Activated CD8-positive, alpha-beta memory T cell treated with anti-CD3 and anti-CD28 coated beads, Interleukin-2, amount 50 U/mL, for 24 hours (primary cell): Measurements from ENCODE around the gene DDX20.

Experiments
- DNase-seq: peaks from one replicate; pipeline ENCODE4 v3.0.0-alpha.2; 2020; ENCODE audit errors: extremely low read depth

DDX20 gene

DNA sequence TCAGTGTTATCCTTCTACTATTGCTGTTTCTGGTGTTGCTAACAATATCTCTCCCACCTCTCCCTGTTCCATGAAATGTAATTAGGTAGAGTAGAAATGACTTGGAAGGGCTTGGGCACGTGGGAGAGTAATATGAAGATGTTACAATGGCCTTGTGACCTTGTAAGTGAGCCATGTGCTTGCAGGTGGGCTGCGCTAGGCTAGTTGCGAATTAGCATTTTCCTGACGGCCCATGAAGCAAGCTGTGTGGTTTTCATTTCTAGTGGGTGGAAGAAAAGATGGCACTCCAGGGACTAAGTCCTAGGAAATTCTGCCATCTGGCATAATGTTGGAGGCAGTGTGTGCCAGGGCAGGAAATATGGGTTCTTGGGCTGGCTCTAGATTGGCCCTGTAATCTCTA, 7.8 kb upstream of the DDX20 start:
- no peak for DNase-seq

DNA sequence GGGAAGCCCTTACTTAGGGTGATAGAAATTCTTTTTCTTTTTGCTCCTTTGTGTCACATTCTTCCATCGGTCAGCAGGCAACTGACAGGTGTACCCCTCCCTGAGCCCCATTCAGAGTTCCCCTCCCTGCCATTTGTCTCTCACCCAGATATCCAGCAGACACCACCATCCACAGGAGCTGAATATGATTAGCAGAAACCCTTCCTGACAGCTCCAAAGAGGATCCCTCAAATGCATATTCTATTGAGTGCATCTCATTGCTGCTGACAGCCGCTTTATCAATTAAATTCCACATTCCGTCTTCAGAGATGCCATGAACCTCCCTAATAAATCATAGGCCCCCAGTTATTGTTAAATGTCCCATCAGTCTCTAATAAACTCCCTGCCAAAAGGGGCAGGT, 6.1 kb upstream of the DDX20 start:
- no peak for DNase-seq

DNA sequence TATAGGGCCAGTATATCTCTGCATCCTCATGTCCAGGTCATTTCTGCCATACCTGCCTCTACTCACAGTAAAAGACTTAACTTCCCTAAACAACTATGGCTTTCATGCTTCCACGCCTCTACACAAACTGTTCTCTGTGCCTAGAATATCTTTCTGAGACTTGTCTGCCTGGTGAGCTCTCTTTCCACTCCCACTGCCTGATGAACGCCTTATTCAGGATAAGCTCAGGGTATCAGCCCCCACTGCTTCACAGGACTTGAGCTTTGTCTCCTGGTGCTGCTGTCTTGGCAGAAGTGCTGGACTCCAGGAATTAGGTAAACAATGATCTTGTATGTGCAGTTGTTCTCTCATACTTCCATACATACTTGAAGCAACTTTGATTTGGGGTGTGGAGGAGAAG, 4.8 kb upstream of the DDX20 start:
- DNase-seq, result no peak

DNA sequence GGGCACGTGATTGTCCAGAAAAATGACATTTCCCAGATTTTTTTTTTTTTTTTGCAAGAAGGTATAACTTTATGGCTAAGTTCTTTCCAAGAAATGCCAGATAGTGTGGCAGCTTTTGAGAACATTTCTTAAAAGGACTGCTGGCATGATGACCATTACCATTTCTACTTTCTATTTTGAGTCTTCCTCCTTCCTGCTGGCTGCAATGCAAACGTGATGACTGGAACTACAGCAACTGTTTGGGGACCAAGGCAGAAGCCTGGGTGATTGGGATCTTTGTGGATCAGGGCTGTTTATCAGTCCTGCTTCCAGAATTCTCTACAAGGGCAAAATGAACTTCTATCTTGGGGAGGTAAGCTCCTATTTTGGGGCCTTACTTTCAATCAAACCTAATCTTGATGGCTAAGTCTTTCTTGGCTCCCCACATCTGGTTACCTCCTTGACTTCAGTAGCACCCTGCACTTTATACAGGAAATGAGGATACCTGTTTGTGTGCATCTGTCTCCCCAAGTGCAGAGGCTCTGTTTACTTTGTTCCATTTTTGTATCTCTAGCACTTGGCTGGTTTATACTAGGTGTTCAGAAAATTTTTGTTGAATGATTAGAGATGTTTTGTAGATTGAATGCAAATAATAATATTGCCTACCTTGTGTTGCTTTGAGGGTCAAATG, 3.7 kb upstream of the DDX20 start:
- DNase-seq, result no peak

DNA sequence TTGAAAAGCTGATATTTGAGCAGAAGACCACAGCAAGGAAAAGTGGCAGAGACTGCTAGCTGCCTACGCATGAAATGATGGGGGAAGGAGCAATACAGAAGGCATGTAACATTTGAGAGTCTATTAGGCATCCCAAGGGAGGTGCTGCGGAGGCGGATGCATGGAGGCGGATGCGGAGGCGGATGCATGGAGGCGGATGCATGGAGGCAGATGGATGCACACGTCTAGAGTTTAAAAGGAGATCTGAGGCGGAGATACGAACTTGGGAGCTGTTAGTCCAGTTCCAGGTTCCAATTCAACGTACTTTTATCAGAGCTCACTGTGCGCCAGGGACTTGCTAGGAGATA, 744 bp upstream of the DDX20 start:
- no peak for DNase-seq

DNA sequence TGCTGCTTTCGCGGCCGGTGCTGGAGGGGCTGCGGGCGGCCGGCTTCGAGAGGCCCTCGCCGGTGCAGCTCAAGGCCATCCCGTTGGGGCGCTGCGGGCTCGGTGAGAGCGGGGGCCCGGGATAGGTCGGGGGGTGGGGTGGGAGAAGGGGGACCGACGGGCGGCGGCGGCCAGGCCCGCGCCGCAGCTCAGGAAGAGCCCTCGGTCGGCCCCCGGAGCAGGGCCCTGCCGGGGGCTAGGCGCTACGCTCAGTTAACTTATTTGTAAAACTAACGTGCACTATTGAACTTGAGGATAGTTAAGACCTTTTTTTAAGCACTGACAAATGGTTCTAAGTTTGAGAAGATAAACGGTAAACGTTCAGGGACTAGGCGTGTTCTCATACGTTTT, 418 bp downstream of the DDX20 start:
- DNase-seq, result no peak

DNA sequence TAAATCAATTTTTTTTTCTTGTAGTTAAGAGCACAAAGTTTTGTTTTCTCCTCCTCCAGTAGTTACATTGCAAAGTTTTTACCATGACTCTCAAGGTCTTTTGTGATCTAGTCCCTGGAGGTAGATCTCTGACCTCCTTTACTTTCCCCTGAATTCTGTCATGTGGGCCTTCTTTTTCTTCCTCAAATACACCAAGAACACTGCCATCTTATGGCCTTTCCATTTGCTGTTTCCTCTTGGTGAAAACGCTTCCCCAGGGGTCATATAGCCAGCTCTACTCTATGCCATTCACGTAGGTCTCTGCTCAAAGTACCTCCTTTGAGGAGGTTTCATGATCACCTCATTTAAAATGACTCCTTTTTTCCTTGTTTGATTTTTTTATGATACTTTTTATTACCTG, 2.7 kb downstream of the DDX20 start:
- no peak for DNase-seq

DNA sequence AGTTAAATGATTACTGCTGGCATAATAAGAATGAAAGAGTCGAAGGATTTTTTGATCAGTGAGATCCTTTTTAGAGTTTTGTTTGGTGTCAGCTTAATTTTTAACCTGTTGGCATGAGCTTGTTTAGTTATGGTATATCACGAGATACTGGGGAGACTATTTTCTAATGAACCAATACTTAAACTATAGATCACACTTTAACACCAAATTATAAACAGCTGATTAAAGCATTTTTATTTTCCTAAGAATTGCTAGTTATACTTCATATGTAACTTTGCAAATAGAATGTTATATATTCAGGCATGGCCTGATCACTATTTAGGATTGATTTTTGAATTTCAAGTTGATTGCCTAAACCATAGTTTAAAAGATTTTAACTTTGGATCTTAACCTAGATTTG, 6.0 kb downstream of the DDX20 start:
- no peak for DNase-seq

DNA sequence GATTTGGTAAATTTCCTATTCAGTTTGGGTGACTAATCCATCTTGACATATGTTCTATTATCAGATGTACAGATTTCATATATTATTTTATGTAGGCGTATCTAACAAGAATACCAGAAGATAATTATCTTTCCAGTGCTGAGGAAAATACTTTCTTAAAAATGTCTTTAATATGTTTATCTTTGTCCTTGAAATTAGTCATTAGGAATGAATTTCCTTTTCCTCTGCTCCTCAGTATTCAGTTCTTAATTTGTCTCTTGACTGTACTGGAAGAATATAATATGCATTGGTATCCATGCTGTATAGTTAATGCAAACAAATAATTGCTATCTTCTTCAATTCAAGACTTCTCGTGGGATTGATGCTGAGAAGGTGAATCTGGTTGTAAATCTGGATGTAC, 6.6 kb downstream of the DDX20 start:
- no peak for DNase-seq

DNA sequence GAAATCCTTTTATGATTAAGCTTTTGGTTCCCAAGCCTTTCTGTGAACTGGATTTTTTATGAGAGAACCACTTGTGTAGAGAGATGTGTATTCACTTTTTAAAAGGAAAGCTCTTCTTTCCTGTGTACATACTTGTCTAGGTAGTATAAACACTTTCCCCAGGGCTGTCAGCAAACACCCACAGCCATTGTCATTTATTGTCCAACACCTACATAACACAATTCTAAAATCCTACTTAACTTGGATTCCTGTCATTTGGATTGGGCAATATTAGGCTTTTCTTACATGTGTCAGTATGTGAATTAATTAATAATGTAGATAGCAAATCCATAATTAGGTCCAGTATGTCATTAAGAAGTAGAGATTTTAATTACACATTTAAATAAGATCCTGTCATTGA, 12.3 kb downstream of the DDX20 start:
- DNase-seq, result no peak

DNA sequence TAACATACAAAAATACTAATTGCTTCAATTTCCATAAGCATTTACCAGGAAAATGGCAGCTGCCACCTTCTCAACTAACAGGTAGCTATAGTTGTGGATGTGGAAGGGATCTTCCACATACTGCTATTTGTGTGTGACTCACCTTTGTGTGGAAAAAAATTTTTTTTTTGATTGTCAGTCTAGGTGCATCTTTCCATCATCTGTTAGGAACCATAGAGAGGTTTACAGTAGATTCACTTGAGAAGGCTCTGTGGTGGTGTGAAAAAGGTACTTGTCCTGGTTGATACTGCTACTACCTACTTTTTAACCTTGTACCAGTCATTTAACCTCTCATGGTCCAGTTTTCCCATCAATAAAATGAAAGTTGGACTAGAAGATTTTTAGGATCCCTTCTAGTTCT, 12.9 kb downstream of the DDX20 start:
- no peak for DNase-seq

DNA sequence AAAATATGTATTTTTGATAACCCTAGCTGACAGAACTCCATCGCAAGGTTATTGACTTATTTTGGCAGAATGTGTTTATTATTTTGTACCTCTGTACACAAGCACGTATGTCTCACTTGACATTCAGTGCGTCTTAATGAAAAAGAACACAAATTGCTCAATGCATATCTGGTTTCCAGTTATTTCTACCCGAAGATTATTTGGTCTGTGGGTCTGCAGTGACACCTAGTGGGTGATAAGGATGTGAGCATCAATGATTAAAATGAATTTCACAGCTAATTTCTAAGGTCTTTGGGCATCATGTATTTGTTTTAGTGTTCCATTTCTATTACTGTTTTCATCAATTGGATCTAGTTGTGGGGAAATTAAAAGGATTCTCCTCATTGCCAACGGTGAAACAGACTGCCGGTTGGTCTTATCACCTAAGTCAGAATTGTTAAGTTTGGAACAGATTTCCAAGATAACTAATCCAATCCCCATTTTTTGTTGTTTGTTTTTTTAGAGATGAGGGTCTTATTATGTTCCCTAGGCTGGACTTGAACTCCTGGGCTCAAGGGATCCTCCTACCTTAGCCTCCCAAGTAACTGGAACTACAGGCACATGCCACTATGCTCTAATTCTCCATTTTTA, 13.9 kb downstream of the DDX20 start:
- DNase-seq, result no peak

DNA sequence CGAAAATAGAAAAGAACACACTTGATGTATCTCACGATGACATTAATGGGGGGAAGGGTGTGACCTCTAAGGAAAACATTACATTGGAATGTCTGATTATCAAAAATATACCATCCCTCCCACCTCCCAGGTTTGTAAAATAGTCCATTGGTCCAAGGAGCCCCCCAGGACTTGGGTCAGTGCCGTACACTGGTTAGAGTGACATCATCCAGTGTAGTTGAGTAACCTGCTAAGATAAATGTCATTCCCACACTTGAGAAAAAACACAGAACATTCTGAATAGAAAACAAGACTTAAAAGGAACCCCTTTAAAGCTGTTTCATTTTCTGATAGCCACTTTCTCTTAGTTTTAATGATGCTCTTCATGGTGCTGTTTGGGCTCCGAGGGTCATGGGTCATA, 15.2 kb downstream of the DDX20 start:
- no peak for DNase-seq

DNA sequence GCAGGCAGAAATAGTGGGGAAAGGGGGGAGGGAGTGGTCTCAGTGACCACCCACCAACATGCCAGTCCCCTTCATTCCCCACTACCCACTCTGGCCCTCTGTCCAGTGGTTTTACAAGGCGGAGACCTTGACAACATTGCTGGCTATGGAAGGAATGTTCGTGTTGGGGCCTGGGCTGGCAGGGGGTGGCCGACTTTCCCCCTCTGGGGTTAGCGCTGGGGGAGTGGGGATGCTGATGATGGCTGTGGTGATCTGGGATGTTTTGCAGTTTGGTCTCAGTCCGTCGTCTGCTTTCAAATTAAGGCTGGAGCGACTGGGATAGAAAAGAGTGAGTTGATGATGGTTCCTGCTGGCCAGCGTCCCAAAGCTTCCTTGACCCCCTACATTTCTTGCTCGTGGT, 20.3 kb downstream of the DDX20 start:
- DNase-seq, result no peak

DNA sequence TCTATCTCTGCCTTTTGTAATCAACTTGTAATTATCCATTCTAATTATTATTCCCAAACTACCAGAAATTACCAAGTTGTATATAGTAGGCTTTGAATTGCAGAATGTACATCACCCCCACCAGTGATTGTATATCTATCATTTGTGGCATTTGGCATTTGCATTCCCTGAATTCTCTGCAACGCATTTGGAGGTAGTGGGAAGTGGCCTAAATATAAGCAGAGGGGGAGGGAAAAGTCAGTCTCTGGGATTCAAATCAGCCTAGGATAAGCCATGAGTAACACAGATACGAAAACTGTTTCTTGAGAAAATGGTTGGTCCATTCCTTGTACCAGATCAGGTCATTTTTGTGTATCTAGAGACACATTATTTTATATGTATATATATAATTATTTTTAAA, 20.7 kb downstream of the DDX20 start:
- DNase-seq, result no peak

DNA sequence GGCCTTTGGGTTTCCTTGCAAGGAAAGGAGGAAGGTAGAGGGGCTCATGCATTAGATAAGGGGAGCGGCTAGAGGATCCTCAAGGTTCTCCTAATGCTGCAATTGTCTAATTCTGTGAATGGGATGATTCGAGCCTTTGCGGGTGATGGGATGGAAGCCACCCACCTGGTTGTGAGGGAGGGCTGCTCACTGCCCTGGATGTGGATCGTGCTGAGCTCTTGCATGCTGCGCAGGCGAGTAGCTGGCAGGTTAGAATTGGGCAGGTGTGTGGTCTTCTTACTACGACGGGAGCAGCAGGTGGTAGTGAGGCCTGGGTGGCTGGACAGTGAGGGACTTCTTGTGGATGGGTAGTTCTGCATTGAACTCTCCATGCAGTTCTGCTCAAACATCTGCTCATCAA, 21.2 kb downstream of the DDX20 start:
- DNase-seq, result no peak

DNA sequence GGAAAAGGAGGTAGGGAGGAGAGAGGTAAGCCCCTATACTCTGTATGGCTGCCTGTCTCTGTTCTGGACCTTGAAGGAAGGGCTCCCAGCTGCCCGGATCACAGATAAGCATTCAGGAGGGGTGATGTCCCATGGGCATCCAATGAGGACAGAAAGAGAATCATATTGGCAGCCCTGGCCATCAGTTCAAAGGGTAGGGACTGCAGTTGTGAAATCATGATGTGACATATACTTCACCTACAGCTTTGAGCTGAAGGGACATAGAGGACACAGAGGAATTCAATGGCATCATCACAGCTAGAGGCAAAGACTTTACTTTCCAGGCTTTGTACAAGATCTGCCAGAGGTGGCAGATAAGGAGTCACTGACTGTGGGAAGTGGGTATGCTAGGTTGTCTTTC, 21.6 kb downstream of the DDX20 start:
- no peak for DNase-seq

DNA sequence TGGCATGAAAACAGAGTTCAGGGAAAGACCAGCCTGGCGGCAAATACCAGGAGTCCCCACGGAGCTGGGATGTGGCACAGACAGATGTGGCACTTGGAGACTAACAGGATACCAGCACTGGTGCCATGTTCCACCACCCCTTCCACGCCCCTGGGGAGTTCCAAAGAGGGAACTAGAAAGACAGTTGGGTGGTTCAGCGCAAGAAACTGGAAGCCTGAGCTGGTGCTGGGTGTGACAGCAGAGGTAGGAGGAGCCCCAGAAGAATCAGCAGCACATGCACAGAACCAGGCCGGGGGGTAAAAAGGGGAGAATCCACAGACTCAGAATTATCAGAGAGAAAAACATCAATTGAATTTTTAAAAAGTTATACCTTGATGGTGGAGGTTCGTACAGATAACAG, 22.4 kb downstream of the DDX20 start:
- no peak for DNase-seq

DNA sequence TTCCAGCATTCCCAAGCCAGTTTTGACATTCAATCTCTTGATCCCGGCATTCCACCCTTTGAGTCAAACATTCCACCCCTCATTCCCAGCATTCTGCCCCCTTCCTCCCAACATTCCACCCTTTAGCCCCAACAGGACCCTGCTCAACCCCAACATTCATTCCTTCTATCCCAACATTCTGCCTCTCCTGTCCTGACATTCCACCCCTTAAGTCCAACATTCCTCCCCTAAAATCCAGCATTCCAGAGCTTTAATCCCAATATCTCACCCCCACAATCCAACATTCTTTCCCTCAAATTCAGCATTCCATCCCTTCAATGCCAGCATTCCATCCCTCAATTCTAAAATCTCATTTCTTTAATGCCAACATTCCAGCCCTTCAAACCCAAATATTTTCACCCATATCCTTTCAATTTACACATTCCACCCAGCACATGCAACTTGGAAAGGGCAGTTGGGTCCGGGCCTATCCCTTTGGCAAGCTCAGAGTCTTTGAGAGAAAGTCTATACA, 22.9 kb downstream of the DDX20 start:
- no peak for DNase-seq

DNA sequence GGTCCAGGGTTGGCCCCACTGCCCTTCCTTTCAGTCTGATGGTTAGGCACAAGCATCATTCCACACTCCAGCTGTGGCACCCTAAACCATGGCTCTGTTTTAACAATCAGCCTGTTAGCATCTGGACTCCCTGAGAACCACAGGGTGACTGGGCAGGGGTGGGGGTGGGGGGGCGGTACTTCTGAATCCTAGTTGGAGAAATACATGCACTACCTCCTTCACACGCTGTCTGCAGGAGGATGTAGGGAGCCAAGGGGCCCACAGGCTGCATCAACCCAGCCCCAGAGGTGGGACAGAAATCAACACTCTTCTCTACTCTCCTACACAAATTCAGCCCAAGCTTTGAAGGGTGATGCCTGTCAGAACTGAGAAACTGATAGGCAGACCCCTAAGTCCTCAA, 23.8 kb downstream of the DDX20 start:
- no peak for DNase-seq

DNA sequence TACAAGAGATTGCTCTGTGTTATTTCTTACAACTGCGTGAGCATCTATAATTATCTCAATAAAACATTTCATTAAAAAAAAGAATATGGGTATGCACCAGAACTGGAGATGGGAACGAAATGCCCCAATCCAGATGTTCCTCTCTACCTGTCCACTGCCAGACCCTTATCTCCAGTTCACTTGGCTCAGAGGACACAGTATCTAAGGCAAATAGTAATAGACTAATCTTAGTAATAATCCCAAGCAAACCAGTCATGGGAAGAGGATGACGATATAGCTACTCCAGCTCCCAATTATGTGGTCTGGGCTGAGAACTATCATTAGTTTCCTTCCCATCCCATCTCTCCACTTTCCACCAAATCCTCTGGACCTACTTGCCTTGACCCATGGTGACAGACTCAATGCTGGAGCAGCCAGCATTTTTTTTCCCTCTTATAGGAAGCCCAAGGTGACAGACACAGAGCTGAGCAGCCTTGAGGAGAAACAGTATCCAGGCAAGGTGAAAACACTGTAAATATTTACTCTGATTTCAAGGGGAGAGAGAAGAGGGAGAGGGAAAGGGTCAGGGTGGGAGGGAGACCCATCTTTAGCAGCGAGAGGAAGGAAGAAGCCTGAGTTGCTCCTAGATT, 28.7 kb downstream of the DDX20 start:
- no peak for DNase-seq

DNA sequence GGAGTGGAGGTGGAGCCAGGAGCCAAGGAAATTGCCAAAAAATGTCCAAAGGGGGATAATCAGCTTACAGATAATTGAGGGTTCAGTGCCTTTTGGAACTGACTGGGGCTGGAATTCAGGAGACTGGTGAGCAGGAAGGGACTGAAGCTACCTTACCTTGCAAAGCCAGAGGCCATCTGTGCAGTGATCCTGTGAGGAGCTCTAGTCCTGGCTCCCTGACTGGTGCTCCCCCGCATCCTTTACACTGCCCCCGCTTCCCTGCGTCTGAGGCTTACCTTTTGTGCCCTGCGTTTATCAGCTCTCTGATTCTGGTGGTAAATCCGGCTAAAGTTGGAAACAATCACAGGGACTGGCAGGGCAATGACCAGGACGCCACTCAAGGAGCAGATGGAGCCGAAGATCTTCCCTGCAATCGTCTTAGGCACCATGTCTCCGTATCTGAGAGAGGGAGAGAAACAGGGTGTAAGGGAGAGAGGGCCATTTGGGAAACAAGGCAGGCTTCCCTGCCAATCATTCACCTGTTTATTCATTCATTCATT, 31.0 kb downstream of the DDX20 start:
- DNase-seq, result no peak

DNA sequence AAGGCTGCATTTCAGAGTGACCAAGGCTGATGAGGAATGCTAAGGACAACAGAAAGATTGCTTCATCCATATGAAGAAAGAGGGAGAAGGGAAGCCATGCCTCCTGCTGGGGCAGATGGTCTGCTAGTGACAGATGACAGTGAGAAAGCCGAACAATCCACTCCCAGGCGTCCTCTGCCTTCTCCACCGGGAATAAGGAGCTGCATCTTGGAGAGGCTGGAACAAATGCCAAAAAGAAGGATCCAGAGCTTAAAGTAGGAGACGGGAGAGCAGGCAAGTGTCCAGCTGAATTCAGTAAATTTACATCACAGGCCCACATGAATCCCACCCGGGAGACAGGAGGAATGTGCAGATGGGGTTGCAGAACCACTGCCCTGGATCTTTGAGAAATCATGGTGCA, 33.4 kb downstream of the DDX20 start:
- DNase-seq, result no peak
